ENCODE data around the gene SIX6.
"Not testable (repeated sequence)": the region's sequence is repeated elsewhere in the genome, so short reads cannot be mapped to it uniquely, and the experiment has no call there.

Gene SIX6

DNA sequence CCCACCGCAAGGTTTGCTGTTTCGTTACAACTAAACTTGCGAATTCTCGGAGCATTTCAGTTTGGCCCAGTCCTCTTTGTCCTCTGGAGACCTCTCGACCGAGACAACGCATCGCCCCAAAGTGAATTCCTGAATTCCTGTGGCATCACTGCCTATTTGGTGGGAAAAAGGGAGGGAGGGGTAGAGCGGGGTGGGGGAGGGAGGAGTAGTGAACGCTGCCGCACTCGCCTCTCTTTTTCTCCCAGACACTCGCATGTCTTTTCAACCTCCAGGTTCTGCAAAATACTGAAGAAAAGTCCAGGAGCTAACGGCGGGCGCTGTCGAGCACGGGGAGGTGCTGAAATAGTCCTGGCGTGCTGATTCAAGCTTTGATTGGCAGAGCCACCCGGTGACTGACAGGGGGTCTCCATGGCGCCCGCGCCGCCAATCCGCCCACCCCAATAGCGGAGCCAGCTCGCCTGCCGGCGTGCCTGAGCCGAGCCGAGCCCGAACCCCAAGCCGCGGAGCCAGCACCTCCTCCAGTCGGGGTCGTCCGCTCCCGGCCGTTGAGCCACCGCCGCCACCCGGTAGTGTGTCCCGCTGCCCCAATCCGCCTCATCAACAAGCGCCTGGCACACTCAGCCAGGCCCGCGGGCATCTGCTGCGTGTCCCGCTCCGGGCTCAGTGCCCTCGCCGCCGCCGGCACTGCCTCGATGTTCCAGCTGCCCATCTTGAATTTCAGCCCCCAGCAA lies at the start of gene SIX6:
Gene SIX6 (plus strand): TSS at position 440 of the 731 bp plus-strand sequence. CDS start 253 bp downstream, at position 693.
- no peak for DNase-seq

- DNase-seq = not testable (repeated sequence)
Measured at GRCh38 chr14:60480248-60480647, 28.7 kb upstream of the SIX6 start.

DNA sequence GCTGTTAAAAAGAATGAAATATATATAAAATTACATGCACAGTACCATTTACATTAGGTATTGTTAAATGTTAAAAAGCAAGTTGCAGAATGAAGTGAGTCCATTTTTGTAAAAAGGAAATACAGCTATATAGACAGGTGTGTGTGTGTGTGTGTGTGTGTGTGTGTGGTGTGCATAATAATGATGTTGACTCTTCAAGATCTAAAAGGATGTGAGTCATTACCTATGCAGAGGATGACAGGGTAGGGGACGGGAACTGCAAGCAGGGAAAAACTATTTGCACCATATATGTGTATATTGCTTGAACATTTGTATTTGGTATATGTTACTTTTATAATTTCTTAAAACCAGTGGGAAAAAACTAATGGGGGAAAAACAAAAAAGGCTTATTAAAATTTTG lies 26.2 kb upstream of the SIX6 start:
- DNase-seq = no peak

DNA sequence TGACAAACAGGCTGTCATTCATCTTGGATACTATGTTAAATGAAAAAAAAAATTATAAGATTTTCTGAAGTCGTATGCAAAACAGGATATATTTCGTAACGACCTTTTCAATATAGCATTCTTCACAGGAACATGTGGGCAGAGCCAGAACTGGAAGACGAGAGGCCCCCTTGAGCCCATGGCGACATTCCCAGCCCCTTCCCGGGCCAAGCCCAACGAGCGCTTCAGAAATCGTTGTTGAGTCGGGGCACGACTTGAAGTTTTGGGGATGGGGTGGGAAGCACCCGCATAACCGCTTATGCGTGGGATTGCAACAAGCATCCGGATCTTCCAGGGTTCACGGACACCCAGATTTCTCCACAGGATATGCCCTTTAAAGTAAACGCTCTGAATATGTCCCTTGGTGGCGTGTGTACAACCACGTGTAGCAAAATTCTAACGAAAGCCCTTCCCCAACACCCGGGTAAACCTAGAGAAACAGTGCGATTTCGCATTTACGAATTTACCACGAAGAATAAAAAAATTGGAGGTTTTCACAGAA lies 23.8 kb upstream of the SIX6 start:
- no peak for DNase-seq

DNA sequence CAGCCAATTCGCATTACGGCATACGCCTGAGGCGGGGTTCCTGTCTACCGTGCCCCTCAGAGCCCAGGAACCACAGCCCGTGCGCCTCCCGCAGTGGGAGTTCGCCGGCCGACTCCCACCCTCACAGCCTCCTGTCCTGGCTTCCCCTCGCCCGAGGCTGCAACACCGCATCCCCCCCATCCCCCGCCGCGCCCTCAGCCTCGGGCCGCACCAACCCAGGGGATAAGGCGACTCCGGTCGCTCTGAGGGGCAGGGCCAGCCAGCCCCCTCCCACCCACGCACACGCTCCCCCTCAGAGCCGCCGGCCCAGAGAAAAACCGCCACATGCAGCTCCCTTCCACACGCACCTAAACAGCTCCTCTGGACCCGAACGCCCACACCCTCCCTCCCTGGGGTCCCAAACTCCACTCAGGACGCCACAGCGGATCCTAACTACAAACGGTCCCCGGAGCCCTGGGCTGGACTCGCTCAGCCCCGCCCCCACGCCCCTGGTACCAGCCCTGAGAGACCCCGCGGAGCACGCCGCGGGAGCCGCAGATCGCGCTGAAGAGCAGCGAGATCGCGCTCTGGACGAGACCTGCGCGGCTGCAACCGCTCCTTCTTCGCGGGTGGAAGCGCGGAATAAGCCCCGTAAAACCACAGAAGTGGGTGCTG lies 23.2 kb upstream of the SIX6 start, which contains the start of gene C14orf39:
Gene C14orf39 (minus strand): TSS at position 466 of the 654 bp plus-strand sequence. CDS start 985 bp downstream, outside the sequence.
- no peak for DNase-seq

GRCh38 chr14:60487211-60487610 lies 21.7 kb upstream of the SIX6 start:
- no peak for DNase-seq

DNA sequence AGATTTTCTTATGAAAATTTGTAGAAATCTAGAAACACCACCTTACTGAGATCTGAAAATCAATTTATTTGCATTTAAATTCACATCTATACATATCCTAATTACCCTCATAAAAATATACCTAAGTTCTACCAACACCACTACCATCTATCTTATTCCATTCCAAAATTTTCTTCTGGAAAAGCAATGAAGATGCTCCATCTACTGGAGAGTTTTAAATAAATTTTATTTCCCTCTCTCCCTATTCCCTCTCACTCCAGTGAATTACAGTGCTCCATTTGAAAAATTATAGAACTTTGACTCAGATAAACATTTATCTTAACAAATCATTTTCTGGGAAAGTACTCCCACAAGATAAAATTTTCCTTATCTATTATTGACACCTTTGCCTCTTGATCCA lies 20.8 kb upstream of the SIX6 start:
- no peak for DNase-seq

- no peak for DNase-seq
Measured at GRCh38 chr14:60490270-60490669, 18.7 kb upstream of the SIX6 start.

GRCh38 chr14:60495946-60496345 lies 13.0 kb upstream of the SIX6 start:
- DNase-seq = no peak

GRCh38 chr14:60502541-60502940 lies 6.4 kb upstream of the SIX6 start:
- no peak for DNase-seq

DNA sequence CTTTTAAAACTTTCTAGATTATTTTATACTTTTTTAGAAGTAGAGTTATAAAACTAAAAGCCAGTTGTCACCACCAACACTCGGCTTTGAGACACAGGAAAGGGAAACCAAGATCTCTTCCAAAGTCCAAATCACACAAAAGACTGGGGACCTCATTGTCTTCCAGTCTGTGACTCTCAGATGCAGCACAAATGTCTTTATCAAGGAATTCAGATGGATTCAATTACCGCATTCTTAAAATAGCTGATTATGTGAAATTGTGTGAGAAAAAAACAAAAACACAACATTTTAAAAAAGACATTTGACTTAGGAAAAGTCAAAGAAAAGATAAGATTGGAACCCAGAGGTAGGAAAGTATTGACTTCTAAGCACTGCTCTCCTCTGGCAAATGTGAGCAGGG lies 3.5 kb upstream of the SIX6 start:
- DNase-seq = no peak

- DNase-seq = no peak
Measured at GRCh38 chr14:60506010-60506409, 2.9 kb upstream of the SIX6 start.

GRCh38 chr14:60506462-60506984 lies 2.4 kb upstream of the SIX6 start:
- DNase-seq = no peak

GRCh38 chr14:60506985-60507829 lies 1.7 kb upstream of the SIX6 start:
- no peak for DNase-seq

DNA sequence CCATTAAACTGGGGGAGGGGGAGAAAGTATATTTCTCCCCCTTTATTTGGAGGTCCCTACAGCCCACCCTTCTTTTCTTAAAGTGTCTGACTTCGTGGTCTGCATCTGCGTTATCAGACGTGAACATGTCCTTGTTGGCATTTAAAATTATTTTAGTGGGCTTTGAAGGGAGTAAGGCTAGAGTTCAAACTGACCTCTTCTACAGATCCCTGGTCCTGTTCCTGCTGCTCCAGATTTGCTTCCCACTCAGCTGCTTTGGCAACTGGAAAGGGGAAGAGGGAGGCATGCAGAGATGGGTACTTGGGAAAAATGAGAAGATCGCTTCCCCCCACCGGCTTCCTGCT lies 611 bp upstream of the SIX6 start:
- no peak for DNase-seq

GRCh38 chr14:60509438-60510253 lies 700 bp downstream of the SIX6 start:
- DNase-seq = no peak

DNA sequence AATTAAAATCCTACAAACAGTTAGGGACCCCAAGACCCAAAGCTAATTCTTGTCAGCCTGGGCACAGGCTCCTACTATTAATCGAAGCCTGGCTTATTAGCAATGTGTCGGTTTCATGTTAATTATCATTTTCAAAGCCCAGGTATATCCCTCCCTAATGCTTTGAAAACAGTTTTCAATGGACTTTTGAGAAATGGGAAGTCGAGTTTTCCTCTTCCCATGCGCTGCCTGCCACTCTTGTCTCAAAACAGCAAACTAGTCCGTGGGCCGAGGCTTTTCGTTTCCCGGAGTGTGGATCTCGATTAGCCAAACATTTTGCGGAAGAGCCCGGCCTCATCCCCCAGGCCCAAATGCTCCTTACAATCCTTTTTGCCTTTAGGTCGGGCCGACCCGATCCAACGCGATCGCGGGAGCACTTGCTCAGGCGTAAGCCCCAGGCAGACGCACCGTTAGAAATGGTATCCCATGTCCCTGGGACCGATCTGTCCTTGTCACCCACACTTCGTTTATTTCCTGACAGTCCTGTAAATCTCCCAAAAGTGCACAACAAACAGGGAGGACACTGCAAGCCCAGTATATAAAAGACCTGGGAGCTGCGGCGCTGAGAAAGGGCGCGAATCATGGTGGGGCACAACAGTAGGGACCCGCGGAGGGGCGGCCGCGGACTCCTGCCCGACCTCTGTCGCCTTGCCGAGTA lies 1.5 kb downstream of the SIX6 start:
- no peak for DNase-seq

DNA sequence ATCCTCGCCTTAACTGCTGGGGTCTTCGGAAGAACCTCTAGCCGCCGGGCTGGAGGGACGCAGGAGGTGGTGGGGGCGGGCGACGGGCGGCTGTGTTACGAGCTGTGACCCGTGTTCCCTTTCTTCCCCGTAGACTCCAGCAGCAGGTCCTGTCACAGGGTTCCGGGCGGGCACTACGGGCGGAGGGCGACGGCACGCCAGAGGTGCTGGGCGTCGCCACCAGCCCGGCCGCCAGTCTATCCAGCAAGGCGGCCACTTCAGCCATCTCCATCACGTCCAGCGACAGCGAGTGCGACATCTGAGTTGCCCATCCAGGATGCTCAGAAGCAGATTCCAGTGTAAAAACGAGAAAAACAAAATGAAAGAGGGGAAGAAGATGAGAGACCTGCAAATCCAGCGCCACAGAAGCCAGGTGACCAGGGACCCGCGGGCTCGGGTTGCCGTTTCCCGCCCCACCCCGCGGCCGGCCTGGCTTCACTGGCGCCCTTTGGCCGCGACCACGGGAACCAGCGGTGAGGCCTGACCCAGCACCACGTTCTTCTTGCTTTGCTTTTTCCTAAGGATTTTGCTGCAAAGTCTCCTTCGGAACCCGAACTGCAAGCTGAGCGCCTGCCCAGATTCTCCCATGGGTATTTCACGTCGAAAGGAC lies 2.1 kb downstream of the SIX6 start:
- DNase-seq = no peak

GRCh38 chr14:60512126-60512525 lies 3.2 kb downstream of the SIX6 start:
- DNase-seq = no peak

DNA sequence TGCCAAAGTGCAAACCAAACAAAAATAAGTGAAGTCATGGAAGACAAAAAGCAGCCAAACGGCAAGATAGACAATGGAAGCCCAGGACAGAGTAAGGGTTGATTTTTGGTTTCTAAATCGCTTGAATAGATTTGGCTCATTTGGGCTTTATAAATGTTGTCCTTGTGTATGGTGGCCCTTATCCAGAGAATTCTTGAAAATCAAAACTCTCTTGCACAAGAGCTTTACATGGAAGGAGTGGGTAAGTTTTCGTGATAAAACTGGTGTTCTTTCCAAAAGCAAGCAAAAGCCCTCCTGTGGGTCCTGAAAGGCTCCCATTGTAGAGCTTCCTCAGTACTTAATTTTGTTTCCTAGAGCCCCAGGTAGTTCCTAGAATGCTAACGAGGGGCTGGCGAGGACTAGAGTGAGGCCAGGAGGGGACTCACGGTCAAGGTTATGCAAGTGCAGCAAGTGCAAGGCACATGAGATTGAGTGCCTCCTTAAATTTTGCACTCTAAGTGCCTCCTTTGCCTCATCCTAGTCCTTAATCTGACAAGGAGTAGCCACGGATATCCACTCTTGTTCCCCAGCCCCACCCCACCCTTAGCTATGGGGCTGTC lies 4.1 kb downstream of the SIX6 start:
- no peak for DNase-seq

GRCh38 chr14:60514378-60514740 lies 5.4 kb downstream of the SIX6 start:
- no peak for DNase-seq
